NCI-H2196 treated with DMSO at 0.1 percent for 48 hours (cell line): ENCODE results near the gene FBH1.
"Not testable (repeated sequence)": the region's sequence is repeated elsewhere in the genome, so short reads cannot be mapped to it uniquely, and the experiment has no call there.

ENCODE experiments used
- DNase-seq: peaks from one replicate; lab custom pipeline; 2025; ENCODE audit not compliant: unreplicated experiment; lab: John Stamatoyannopoulos, UW

Gene FBH1

GRCh38 chr10:5958077-5958476 is 68.0 kb downstream of the FBH1 start:
- no peak for DNase-seq

- no peak for DNase-seq
Measured at GRCh38 chr10:5958675-5959074, 68.6 kb downstream of the FBH1 start.

DNA sequence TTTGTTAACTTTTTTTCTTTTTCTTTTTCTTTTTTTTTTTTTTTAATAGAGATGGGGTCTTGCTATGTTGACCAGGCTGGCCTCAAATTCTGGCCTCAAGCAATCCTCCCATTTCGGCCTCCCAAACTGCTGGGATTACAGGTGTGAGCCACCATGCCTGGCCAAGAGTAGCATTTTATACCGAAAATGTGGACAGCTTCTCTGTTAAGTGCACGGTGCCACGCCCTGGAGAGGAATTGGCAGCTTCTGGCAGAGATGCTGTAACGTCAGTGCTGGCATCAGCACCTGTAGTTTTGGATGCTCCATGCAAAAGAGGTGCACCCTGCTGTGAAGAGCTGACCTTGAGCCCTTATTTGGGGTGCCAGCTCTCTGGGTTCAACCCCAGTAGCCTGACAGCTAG is 69.1 kb downstream of the FBH1 start:
- no peak for DNase-seq

GRCh38 chr10:5959581-5960069 is 69.6 kb downstream of the FBH1 start:
- DNase-seq: no peak

DNA sequence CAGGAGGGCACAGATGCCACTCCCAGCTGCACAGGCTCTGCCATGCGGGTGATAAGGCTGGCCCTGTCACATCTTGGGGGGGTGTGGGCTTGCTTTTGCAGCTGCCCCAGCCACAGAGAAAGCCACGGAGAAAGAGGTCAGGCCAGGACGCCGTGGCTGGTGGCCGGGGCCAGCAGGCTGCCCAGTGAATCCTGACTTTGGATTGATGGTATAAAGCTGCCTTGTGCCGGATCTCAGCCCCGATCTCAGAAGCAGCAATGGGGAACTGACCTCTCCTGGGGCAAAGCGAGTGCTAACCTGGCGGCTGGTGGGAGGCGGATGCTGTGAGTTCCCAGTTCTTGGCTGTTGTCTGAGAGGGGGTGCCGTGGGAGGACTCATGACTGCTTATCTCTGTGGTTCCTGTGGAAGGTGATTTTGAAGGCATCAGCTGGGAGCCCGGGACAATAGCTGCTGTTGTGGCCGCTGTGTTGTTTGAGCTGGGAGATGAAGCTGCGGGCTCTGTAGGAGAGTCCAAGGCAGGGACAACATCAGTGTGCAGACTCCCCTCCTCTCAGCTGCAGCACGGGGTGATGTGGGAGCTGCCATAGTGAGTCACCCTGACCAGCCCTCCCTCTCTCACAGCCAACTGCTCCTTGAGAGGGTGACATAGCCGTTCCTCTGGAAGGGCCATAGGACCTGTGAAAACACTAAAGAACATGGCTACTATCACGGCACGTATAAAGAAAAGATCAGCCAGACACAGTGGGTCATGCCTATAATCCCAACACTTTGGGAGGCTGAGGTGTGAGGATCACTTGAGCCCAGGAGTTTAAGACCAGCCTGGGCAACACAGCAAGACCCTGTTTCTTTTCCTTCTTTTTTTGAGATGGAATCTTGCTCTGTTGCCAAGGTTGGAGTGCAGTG is 70.3 kb downstream of the FBH1 start:
- DNase-seq: no peak

DNA sequence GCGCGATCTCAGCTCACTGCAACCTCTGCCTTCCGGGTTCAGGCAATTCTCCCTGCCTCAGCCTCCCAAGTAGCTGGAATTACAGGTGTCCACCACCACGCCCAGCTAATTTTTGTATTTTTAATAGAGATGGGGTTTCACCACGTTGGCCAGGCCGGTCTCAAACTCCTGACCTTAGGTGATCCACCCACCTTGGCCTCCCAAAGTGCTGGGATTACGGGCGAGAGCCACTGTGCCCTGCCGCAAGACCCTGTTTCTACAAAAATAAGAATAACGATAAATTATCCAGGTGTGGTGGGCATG is 70.9 kb downstream of the FBH1 start:
- DNase-seq: not testable (repeated sequence)

GRCh38 chr10:5961405-5962100 is 71.5 kb downstream of the FBH1 start:
- no peak for DNase-seq

GRCh38 chr10:5962358-5962940 is 72.4 kb downstream of the FBH1 start:
- DNase-seq: not testable (repeated sequence)

DNA sequence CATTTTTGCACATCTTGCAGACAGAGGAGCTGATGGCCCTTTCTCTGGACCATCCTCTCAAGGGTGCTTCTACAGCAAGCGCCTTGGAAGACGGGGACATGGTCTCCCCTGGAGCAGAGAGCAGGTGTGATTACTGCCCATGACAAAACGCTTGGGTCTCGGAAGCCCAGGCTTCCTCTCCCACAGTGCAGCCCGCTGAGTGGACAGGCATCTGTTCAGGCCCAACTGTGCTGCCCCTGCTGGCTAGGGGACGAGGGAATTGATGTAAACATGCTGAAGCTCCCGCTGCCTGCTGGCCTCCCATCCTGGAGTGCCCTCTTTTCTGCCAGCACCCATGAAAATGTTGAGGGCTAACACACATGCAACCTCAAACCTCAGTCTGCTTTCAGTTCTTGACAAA is 73.0 kb downstream of the FBH1 start:
- DNase-seq: no peak

- no peak for DNase-seq
Measured at GRCh38 chr10:5963591-5963990, 73.5 kb downstream of the FBH1 start.

GRCh38 chr10:5964736-5965135 is 74.7 kb downstream of the FBH1 start:
- no peak for DNase-seq

GRCh38 chr10:5965266-5965665 is 75.2 kb downstream of the FBH1 start:
- DNase-seq: no peak

- DNase-seq: no peak
Measured at GRCh38 chr10:5968037-5968680, 78.1 kb downstream of the FBH1 start.

- no peak for DNase-seq
Measured at GRCh38 chr10:5968681-5969453, 78.8 kb downstream of the FBH1 start.

- DNase-seq: no peak
Measured at GRCh38 chr10:5970066-5970465, 80.0 kb downstream of the FBH1 start.

- no peak for DNase-seq
Measured at GRCh38 chr10:5970527-5970926, 80.5 kb downstream of the FBH1 start.

GRCh38 chr10:5971315-5971832 is 81.3 kb downstream of the FBH1 start:
- no peak for DNase-seq

- no peak for DNase-seq
Measured at GRCh38 chr10:5971886-5972285, 81.8 kb downstream of the FBH1 start.

- no peak for DNase-seq
Measured at GRCh38 chr10:5973069-5973468, 83.0 kb downstream of the FBH1 start.

DNA sequence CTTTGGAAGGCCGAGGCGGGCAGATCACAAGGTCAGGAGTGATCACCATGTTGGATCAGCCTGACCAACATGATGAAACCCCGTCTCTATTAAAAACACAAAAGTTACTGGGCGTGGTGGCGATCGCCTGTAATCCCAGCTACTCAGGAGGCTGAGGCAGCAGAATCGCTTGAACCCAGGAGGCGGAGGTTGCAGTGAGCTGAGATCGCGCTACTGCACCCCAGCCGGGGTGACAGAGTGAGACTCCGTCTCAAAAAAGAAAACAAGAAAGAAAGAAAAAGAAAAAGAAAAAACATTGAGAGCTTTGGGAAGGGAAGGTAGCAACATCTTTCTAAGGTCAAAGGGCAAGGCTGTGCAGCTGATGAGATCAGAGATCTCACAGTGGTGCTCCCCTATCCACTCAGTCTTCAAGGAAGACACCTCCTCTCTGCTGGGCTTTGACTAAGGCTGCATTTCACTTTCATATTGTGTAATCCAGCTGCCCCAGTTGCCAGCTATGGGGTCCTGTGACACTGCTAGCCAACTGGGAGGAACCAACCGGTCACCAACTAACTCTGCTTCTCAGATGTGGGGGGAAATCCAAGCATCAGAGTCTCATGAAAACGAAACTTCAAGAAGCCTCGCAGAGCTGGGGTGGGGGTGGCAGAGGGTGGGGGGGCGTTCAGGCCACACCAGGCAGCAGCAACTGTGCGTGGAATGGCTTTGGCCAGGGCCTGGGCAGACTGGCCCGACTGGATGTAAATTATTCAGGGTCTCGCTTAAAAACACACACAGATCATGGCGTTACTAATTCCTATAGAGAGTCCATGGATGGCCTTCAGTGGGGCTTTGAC is 85.8 kb downstream of the FBH1 start:
- DNase-seq: no peak
